HFF-Myc (cell line): ENCODE data around the gene ADAMTS17.

Source experiments
- DNase-seq: peaks from one replicate; pipeline ENCODE4 v3.0.0-alpha.2; 2011; ENCODE audit warnings: low read depth; ENCODE audit errors: extremely low read depth
- H3K4me3 ChIP-seq: replicated peaks from 2 replicates; pipeline ENCODE4 v1.5.1; 2011; ENCODE audit warnings: low read depth, mild to moderate bottlenecking, control low read depth, low read length
- TF ChIP-seq, protein P1 (sequence below): IDR thresholded peaks from 2 replicates; pipeline ENCODE4 v1.5.1; 2012; ENCODE audit warnings: mild to moderate bottlenecking, low read depth, low read length, control low read depth; ENCODE audit errors: missing control alignments

ADAMTS17 gene

DNA sequence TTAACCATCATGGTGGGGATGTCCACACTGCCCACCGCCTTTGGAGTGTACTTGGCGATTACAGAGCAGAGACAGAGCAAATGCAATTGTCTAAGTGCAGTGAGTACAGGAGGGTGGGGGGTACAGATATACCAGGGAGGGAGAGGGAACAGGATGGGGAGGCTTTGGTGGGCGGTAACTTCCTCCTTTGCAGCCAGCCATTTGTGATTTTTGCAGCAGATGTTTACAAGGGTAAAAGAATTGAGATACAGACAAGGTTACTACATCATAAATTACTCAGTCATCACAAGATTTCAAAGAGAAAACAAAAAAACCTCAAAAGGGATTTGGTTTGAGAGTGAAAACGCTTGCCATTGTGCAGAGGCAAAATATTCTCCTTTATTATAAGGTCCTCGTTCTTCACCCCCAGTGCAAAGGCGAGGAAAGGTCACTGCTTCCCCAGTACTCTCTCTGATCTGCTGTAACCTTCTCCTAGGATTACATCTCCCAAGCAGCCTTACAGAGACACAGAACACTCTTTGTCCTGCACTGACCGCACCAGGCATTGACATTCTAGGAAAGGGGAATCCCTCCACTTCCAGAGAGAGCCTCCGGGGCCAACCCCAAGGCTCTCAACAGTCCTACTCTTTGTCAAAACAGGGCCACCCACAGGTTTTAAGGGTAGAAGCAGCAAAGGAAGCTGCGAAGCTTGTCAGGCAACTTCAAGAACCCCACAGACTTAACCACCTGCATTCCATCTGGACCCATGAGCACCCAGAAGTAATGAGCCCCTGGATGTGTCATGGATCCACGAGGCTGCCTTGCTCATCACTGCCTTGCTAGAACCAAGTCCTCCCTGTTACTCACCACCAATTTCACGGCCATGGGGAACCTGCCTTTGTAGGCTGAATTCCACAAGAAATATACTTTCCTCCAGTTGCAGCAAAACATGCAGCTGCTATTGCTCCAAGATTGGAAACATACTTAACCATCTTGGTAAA lies 117.3 kb downstream of the ADAMTS17 start:
- TF ChIP-seq, protein P1, sequence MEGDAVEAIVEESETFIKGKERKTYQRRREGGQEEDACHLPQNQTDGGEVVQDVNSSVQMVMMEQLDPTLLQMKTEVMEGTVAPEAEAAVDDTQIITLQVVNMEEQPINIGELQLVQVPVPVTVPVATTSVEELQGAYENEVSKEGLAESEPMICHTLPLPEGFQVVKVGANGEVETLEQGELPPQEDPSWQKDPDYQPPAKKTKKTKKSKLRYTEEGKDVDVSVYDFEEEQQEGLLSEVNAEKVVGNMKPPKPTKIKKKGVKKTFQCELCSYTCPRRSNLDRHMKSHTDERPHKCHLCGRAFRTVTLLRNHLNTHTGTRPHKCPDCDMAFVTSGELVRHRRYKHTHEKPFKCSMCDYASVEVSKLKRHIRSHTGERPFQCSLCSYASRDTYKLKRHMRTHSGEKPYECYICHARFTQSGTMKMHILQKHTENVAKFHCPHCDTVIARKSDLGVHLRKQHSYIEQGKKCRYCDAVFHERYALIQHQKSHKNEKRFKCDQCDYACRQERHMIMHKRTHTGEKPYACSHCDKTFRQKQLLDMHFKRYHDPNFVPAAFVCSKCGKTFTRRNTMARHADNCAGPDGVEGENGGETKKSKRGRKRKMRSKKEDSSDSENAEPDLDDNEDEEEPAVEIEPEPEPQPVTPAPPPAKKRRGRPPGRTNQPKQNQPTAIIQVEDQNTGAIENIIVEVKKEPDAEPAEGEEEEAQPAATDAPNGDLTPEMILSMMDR: no peak
- no peak for DNase-seq
- H3K4me3 ChIP-seq: no peak overlapping the region

DNA sequence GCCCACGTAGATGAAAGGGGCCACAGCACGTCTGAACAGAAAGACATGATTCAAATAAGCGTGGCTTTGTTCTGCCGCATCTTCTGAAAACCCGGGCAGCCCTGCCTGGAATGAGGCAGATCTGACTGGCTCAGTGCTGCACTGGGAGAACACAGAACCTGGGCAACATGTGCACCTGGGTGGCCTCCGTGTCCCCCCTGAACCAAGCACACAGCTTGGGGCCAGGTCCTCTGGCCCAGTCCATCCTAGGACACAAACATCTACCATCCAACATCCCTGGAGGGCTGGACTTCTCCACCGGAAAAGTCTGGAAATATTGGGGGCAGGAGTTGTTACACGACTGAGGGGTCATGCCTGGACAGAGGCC lies 119.4 kb downstream of the ADAMTS17 start:
- no peak overlapping the region for H3K4me3 ChIP-seq
- TF ChIP-seq, protein P1: no peak
- DNase-seq: no peak

DNA sequence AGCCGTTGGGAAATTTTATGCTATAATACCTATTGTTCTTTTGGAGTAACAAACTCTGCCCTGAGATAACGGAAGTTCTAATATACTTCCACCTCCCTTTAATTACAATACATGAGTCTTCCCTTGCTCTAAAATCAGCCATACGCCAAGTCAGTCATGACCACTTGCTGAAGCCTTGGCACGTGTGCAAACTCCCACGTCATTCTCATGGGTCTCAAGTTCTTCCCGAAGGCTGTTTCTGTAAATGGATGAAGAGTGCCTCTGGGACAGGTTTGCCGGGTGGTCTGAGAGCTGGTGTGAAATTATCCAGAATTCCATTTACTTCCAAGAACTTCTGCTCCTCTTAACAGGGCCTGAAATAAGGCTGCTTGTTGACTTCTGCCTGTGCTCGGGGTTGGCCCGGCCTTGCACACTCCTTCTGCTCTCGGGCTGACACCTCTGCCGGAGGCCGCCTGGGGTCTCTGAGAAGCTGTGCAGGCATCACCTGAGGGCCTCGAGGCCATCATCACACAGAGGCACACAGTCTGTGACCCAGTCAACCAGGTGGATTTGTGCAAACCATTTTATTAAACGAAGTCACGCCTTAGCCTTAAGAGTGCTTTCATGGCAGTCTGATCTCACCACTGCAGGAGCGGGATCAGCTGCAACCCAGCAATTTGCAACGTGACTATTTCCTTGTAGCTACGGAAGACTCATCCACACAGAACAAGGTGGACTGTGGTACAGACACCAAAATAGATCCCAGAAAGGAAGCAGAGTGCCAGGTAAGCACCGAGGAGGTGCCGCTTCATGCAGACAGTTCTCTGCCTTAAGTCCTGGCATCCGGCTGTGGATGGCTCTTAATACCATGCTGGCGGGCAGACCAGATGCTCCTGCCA lies 120.1 kb downstream of the ADAMTS17 start:
- DNase-seq: no peak
- TF ChIP-seq, protein P1: no peak

DNA sequence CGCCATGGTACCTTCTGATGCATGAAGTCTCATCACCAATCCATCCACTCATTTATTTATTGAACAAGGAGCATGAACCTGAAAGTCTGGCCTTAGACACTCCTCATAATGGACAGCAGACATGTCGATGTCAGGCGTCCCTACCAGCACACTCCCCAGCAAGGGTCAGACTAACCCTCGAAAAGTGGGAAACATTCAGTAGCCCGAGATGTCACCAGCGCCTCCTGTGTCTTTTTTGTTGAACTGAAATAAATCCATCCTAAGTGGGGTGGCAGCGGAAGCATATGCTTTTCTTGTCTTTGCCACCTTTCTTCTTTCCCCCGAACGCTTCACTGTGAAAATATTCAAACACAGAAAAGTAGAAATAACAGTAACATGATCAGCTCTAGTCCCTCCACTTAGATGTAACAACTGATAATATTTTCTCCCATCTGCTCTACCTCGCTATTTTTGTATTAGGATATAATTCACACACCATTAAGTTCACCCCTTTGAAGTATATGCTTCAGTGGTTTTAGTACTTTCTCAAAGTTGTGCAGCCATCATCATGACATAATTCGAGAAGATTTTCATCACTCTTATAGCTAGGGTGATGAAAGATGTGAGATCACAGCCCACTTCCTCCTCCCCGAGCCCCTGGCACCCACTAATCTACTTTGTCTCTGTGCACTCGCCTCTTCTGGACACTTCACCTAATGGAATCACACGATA lies 121.6 kb downstream of the ADAMTS17 start:
- DNase-seq: no peak
- TF ChIP-seq, protein P1: no peak
- no peak overlapping the region for H3K4me3 ChIP-seq

More for the DNA sequence above, 120.1 kb downstream of the ADAMTS17 start:
- H3K4me3 ChIP-seq: no peak overlapping the region

DNA sequence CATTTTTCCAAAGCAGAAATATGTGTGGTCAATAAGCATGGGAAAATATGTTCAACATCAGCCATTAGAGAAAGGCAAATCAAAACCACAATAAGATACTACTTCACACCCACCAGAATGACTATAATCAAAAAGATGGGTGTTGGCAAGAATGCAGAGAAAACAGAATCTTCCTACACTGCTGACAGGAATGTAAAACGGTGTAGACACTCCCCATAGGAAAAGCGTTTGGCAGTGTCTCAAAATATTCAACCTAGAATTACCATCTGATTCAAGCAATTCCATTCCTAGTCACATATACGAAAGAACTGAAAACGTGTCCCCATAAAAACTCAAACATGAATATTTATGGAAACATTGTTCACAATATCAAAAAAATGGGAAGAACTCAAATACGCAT lies 123.3 kb downstream of the ADAMTS17 start:
- TF ChIP-seq, protein P1: no peak
- no peak overlapping the region for H3K4me3 ChIP-seq
- DNase-seq: no peak

DNA sequence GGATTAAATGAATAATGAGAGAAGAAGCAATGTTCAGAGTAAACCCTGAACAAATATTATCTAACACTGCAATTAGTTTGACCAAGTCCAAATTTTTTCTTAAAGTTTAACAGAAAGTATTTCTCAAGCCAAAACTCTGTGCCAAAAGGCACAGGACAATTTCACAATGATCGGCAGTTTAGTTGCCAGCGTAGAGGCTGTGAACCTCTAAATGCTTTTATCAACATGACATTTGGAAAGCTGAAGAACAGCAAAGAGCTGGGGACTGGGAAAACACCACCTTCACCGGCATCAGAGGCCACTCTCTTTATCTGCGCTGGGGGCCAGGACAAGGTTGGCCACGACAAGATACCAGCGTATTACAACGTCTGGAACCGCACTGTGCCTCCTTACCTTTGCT lies 125.6 kb downstream of the ADAMTS17 start:
- DNase-seq: no peak
- TF ChIP-seq, protein P1: no peak
- no peak overlapping the region for H3K4me3 ChIP-seq
